Sciatic nerve (tissue), 2 donors: ENCODE measurements around the gene CDKN1B. TPM values are rescaled to one million over a fixed set of nuclear protein-coding genes. Genes with fewer than 3 reads are reported as not detected.
"Not testable (repeated sequence)": the region's sequence is repeated elsewhere in the genome, so short reads cannot be mapped to it uniquely, and the experiment has no call there.

ENCODE experiments used
- ATAC-seq: fragments of 200-7000 bp; cut with Tn5 transposase; one replicate; pipeline ENCODE4 v1.9.1; 2020; ENCODE audit warnings: mild to moderate bottlenecking, moderate library complexity
- DNase-seq: peaks from one replicate; pipeline ENCODE4 v3.0.0-alpha.2; 2020; ENCODE audit warnings: low spot score
- intact Hi-C: fragments of 100-400 bp; cut with DNase I; formaldehyde crosslinking; loops from one replicate; pipeline ENCODE4 v1.14.2; 2022
- total RNA-seq: library from RNA; stranded (reverse); fragmentation: NEBNext Ultra II Directional; extraction: Animal tissue kit (Norgen Biotek cat#: 25700); gene quantifications from one replicate; pipeline ENCODE4 v1.2.1, GENCODE V29; 2021
- donor health status: DM: no; HTN: no; CAD: no.
- donor health status: DM: no; HTN: no; CAD: no.

The CDKN1B gene
- total RNA-seq, 1 donor from 2014 or later, result 110 TPM

- DNase-seq, result no peak
- no peak for ATAC-seq
- intact Hi-C loops, result no loop called here
Observed at GRCh38 chr12:12721814-12722434, 4.8 kb downstream of the CDKN1B start.

DNA sequence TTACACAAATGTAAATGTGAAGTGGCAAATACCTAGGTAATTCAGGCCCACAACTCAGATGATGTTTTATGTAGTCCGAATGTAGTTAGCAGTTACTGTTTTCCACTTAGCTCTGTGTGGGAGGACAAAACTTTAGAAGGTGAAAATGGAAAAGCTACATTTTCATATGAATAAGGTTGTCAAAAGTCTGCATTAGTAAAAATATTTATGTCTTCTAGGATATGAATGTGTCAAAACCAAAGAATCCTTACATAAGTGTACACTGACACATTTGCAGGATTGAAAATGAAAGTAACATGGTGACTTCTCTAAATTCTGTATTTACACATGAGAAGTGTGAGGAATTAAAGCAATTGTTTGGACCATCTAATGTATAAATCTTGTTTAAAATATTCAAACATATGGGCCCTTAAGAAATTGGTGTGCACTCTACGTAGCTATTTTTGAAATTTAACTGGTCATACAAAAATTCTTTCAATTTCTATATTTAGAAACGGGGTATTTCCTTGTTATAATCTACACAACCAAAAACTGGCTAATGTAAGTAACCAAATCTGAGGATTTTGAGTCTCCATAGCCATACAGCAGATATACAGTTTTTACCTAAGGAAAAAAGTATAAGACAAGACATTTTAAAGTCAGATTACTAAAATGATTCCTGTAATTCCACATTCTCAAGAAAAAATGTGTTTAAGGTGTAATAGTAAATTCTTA is 5.4 kb downstream of the CDKN1B start:
- no peak for ATAC-seq
- no peak for DNase-seq
- intact Hi-C loops, result no loop called here

DNA sequence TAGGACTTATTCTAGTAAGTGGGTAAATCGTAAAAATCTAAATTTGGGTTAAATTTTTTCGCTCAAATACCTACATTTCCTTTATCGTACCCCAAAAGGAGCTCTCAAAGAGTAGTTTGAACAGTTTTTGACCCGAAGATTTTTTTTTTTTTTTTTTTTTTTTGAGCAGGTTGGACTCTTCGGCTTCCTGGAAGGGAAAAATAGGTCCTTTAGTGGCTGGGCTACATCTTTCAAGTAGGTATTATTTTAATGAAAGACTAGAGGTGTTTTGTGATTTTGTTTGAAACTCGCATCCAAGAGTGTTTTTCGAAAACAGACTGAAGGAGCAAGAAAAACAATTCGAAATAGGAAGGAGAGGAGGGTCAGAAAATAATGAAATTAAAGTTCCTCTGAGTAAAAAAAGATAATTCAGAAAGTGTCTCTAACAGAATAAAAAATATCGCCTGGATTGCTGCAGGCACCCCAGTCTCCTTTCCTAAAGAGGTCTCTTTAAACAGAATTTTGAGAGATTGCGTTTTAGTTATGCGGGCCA is 6.0 kb downstream of the CDKN1B start:
- no peak for ATAC-seq
- no peak for DNase-seq
- intact Hi-C loops, result no loop called here

- ATAC-seq, result peak; percentile 1
- intact Hi-C loops, result no loop called here
- peak; percentile 71 for DNase-seq
Observed at GRCh38 chr12:12723681-12724420, 6.7 kb downstream of the CDKN1B start.

- ATAC-seq (no peak), DNase-seq (no peak)
Observed at GRCh38 chr12:12724421-12725085, 7.4 kb downstream of the CDKN1B start.

GRCh38 chr12:12725086-12725955 is 8.2 kb downstream of the CDKN1B start:
- DNase-seq, result peak; percentile 93
- ATAC-seq, result peak; percentile 92
- intact Hi-C loops, result no loop called here

More at GRCh38 chr12:12724421-12725085, 7.4 kb downstream of the CDKN1B start:
- intact Hi-C loops, result no loop called here

DNA sequence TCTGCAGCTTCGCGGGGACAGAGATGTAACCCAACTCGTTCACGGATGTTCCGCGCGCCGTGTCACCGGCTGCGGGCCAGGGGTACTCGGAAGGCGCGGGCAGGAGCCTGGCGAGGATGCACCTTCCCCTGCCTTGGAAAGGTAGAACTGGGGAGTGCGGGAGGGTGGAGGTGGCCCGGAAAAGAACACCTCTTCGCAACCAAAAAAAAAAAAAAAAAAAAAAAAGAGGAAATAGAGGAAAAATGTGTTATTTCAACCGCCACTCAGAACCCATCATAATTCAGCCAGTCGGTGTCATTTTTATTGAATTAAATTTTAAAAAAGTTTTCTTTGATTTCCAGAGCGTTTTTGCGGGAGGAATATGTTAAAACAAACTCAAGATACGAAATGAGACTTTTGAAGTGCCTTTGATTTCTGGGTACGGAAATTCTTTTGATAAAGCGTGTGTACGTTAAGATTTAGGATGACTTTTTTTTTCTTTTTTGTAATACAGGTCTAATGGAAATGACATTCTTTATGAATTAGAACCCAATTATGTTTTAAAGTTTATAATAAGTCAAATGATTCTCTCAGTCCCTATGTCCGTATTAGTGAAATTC is 8.9 kb downstream of the CDKN1B start:
- ATAC-seq (no peak), DNase-seq (no peak)
- intact Hi-C loops, result no loop called here

DNA sequence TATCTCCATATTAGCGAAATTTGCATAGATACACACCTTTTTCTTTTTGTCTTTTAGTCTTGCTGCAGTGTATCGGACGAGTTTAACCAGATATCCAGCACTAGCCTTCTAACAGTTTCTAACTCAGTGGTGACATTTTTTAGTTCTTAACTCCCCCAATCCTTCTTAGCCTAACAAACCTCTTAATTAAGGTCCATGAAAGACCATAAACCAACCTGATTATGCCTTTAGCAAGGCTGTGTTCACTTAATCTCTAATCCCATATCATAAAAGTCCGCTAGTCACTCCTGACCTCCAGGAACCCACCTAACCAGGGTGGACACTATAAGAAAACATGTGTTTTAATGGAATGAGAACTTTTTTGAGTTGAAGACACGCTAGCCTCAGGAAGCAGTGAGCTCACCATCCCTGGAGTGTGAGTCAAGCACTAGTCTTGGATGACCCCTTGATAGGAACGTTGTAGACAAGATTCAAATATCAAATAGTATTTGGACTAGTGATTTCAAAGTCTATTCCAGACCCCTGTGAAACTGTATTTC is 9.5 kb downstream of the CDKN1B start:
- ATAC-seq (peak; percentile 6), DNase-seq (no peak)
- intact Hi-C loops, result no loop called here

- ATAC-seq, result no peak
- intact Hi-C loops, result no loop called here
- no peak for DNase-seq
Observed at GRCh38 chr12:12731178-12731577, 14.0 kb downstream of the CDKN1B start.

DNA sequence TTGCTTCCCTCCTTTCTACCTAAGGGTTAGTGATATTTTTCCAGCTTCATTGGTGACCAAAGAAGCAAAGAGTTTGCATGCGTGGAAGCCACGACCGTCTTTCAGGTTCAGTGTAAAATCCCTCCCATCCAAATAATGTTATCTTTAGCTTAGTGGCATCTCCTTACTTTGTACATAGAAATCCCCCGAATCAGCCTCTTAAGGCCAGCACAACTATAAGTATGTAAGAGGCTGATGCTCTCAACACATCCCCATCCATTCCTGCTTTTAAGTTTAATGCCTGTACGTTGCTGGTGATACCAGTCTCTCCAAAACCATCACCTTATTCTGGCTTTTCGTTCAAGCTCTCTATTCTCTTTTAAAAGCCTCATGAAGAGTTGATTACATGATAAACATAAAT is 14.6 kb downstream of the CDKN1B start:
- DNase-seq, result no peak
- intact Hi-C loops, result no loop called here
- no peak for ATAC-seq

DNA sequence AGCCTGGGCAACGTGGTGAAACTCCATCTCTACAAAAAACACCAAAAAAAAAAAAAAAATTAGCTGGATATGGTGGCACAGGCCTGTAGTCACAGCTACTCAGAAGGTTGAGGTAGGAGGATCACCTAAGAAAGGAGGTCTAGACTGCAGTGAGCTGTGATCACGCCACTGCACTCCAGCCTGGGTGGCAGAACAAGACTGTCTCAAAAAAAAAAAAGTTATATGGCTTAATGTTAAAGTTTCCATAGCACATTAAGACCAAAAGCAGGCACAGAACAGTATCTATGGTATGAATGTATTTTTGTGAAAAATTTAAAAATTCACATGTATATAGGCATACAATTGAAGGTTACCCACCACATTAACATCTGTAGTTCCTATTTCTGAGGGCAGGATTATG is 15.9 kb downstream of the CDKN1B start:
- no peak for ATAC-seq
- intact Hi-C loops, result no loop called here
- no peak for DNase-seq

DNA sequence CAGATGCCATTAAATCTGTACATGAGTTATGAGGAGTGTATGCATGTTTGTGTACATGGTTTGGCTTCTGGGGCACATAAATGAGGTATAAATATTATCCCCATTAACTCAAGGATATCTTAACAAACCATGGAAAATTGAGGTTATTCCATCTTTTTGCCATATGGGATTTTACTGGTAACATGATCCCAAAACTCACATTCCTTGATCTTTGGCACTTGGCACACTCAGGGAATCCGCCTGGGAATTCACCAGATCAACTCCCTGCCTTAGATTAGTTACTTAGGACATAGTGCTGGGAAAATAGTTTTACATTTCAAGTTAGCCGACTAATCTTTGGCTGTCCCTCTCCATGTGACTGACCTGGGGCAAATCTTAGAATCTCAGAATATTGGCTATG is 16.9 kb downstream of the CDKN1B start:
- intact Hi-C loops, result no loop called here
- DNase-seq (no peak), ATAC-seq (no peak)

- ATAC-seq, result peak; percentile 54
- DNase-seq, result no peak
- intact Hi-C loops, result no loop called here
Observed at GRCh38 chr12:12734561-12735071, 17.4 kb downstream of the CDKN1B start.

- DNase-seq (no peak), ATAC-seq (no peak)
- intact Hi-C loops, result no loop called here
Observed at GRCh38 chr12:12735301-12735700, 18.1 kb downstream of the CDKN1B start.

GRCh38 chr12:12736759-12737676 is 19.9 kb downstream of the CDKN1B start:
- ATAC-seq (peak; percentile 72), DNase-seq (no peak)
- intact Hi-C loops, result no loop called here

GRCh38 chr12:12738152-12738551 is 21.0 kb downstream of the CDKN1B start:
- intact Hi-C loops, ATAC-seq, DNase-seq: not testable (repeated sequence)

- ATAC-seq (no peak), DNase-seq (no peak)
- intact Hi-C loops, result no loop called here
Observed at GRCh38 chr12:12741660-12742059, 24.5 kb downstream of the CDKN1B start.
